HG03097 (cell line): ENCODE data around the gene HAP1.
"Not testable (repeated sequence)": the region's sequence is repeated elsewhere in the genome, so short reads cannot be mapped to it uniquely, and the experiment has no call there.

Experiments used
- ATAC-seq: cut with Tn5 transposase; IDR thresholded peaks from one replicate; pipeline ENCODE4 v1.9.1; 2021; ENCODE audit not compliant: unreplicated experiment, low FRiP score

HAP1 gene

GRCh38 chr17:41676058-41676419, 58.4 kb downstream of the HAP1 start:
- ATAC-seq: no peak

GRCh38 chr17:41675157-41676057, 59.0 kb downstream of the HAP1 start:
- not testable (repeated sequence) for ATAC-seq
